GM23338 (cell line): ENCODE data around the gene POFUT2. TPM values are rescaled to one million over a fixed set of nuclear protein-coding genes. Genes with fewer than 3 reads are reported as not detected.
A peak's percentile ranks its signal among the peaks of the same experiment; 100 is the strongest.

Source experiments
- ATAC-seq: fragments of 200-7000 bp; cut with Tn5 transposase; 3 replicates; pipeline ENCODE4 v1.9.1; 2020
- DNase-seq: peaks from one replicate; pipeline ENCODE4 v3.0.0-alpha.2; 2015; ENCODE audit warnings: low spot score
- H2AFZ ChIP-seq: fragments of 200-600 bp; sonication (generic); 2 replicates; pipeline ENCODE4 v1.8.0; 2016; ENCODE audit warnings: antibody characterized with exemption, mild to moderate bottlenecking, moderate library complexity
- H3F3A ChIP-seq: fragments of 200-600 bp; sonication (generic); replicated peaks from 2 replicates; pipeline ENCODE4 v1.8.0; 2017; ENCODE audit warnings: antibody characterized with exemption, mixed run types, low read depth
- H3K27ac ChIP-seq: fragments of 200-600 bp; sonication (generic); 2 replicates; pipeline ENCODE4 v1.6.1; 2016; ENCODE audit warnings: low read depth
- H3K27me3 ChIP-seq: fragments of 200-600 bp; sonication (generic); 2 replicates; pipeline ENCODE4 v1.8.0; 2016; ENCODE audit warnings: mild to moderate bottlenecking, mixed run types, moderate library complexity; ENCODE audit not compliant: insufficient read depth
- H3K36me3 ChIP-seq: fragments of 200-600 bp; sonication (generic); 2 replicates; pipeline ENCODE4 v1.8.0; 2016; ENCODE audit warnings: mild to moderate bottlenecking; ENCODE audit not compliant: insufficient read depth
- H3K4me1 ChIP-seq: fragments of 200-600 bp; sonication (generic); 2 replicates; pipeline ENCODE4 v1.8.0; 2016; ENCODE audit warnings: mild to moderate bottlenecking, moderate library complexity; ENCODE audit not compliant: insufficient read depth
- H3K4me2 ChIP-seq: fragments of 200-600 bp; sonication (generic); 2 replicates; pipeline ENCODE4 v1.7.1; 2017; ENCODE audit warnings: mixed run types
- H3K4me3 ChIP-seq: fragments of 200-600 bp; sonication (generic); 2 replicates; pipeline ENCODE4 v1.6.1; 2016; ENCODE audit warnings: mixed run types
- H3K79me2 ChIP-seq: fragments of 200-600 bp; sonication (generic); replicated peaks from 2 replicates; pipeline ENCODE4 v1.8.0; 2017; ENCODE audit warnings: mild to moderate bottlenecking; ENCODE audit not compliant: insufficient read depth
- H3K9me2 ChIP-seq: fragments of 200-600 bp; sonication (generic); 2 replicates; pipeline ENCODE4 v1.8.0; 2017; ENCODE audit not compliant: insufficient read depth
- H4K20me1 ChIP-seq: fragments of 200-600 bp; sonication (generic); replicated peaks from 2 replicates; pipeline ENCODE4 v1.8.0; 2017; ENCODE audit warnings: mild to moderate bottlenecking; ENCODE audit not compliant: insufficient read depth
- H3K27ac Mint-ChIP-seq: 2 replicates; pipeline ENCODE4 v1.8.0; 2020; ENCODE audit warnings: inconsistent platforms, mild to moderate bottlenecking, moderate library complexity, mixed read lengths
- H3K27me3 Mint-ChIP-seq: 3 replicates; pipeline ENCODE4 v1.8.0; 2022; ENCODE audit warnings: low read depth, mild to moderate bottlenecking, moderate library complexity, mixed read lengths, inconsistent platforms; ENCODE audit not compliant: insufficient read depth, poor library complexity
- H3K36me3 Mint-ChIP-seq: 3 replicates; pipeline ENCODE4 v1.8.0; 2021; ENCODE audit warnings: low read depth, mild to moderate bottlenecking, inconsistent platforms, moderate library complexity, mixed read lengths
- H3K4me1 Mint-ChIP-seq: 3 replicates; pipeline ENCODE4 v1.8.0; 2020; ENCODE audit warnings: mild to moderate bottlenecking, inconsistent platforms, mixed read lengths
- H3K4me3 Mint-ChIP-seq: 3 replicates; pipeline ENCODE4 v1.8.0; 2021; ENCODE audit warnings: moderate library complexity, mild to moderate bottlenecking, inconsistent platforms, mixed read lengths
- H3K9me3 Mint-ChIP-seq: 3 replicates; pipeline ENCODE4 v1.8.0; 2020; ENCODE audit warnings: moderate library complexity, mild to moderate bottlenecking, inconsistent platforms, mixed read lengths
- CREB1 ChIP-seq: fragments of 250-450 bp; sonication (Bioruptor Pico); IDR thresholded peaks from 2 replicates; pipeline ENCODE4 v1.5.0; 2020; ENCODE audit warnings: low read depth, mild to moderate bottlenecking, moderate library complexity
- CTCF ChIP-seq, 2 experiments: fragments of 200-600 bp in 1 of 2; sonication (generic) in 1 of 2; conservative IDR thresholded peaks; 2 replicates each; pipeline versions ENCODE4 v1.5.1 to v1.6.1; 2016 to 2017; ENCODE audit warnings: antibody characterized with exemption in 2 of 2, low read depth in 2 of 2, mild to moderate bottlenecking in 2 of 2, moderate library complexity in 1 of 2
- ETS1 ChIP-seq: IDR thresholded peaks from 2 replicates; pipeline ENCODE4 v1.6.1; 2016; ENCODE audit warnings: antibody characterized with exemption
- EZH2 ChIP-seq: fragments of 200-600 bp; sonication (generic); IDR thresholded peaks from one replicate; pipeline ENCODE4 v1.8.0; 2017; ENCODE audit warnings: antibody characterized with exemption, mild to moderate bottlenecking, low read depth; ENCODE audit not compliant: unreplicated experiment
- EZH2phosphoT487 ChIP-seq: fragments of 200-600 bp; sonication (generic); IDR thresholded peaks from one replicate; pipeline ENCODE4 v1.8.1; 2018; ENCODE audit warnings: antibody characterized with exemption; ENCODE audit not compliant: unreplicated experiment
- NANOG ChIP-seq: IDR thresholded peaks from 2 replicates; pipeline ENCODE4 v1.6.1; 2016; ENCODE audit warnings: antibody characterized with exemption, borderline replicate concordance
- POLR2AphosphoS5 ChIP-seq: IDR thresholded peaks from 2 replicates; pipeline ENCODE4 v1.6.1; 2016; ENCODE audit warnings: antibody characterized with exemption, low read depth
- REST ChIP-seq: IDR thresholded peaks from one replicate; pipeline ENCODE4 v1.6.1; 2018; ENCODE audit warnings: antibody characterized with exemption; ENCODE audit not compliant: unreplicated experiment
- STAT1 ChIP-seq: IDR thresholded peaks from one replicate; pipeline ENCODE4 v1.6.1; 2016; ENCODE audit warnings: antibody characterized with exemption; ENCODE audit not compliant: unreplicated experiment
- ZNF114 ChIP-seq: fragments of 250-450 bp; sonication (Bioruptor Pico); IDR thresholded peaks from 2 replicates; pipeline ENCODE4 v1.5.0; 2020; ENCODE audit warnings: mild to moderate bottlenecking, moderate library complexity
- ZNF331 ChIP-seq: fragments of 250-450 bp; sonication (Bioruptor Pico); IDR thresholded peaks from 2 replicates; pipeline ENCODE4 v1.5.0; 2020; ENCODE audit warnings: low read depth, mild to moderate bottlenecking, moderate library complexity
- ZNF462 ChIP-seq: fragments of 250-450 bp; sonication (Bioruptor Pico); IDR thresholded peaks from 2 replicates; pipeline ENCODE4 v1.5.0; 2020; ENCODE audit warnings: mild to moderate bottlenecking, moderate library complexity
- polyA plus RNA-seq: library from polyadenylated mRNA; unstranded; fragments of >200 nt; fragmentation: Nextera tagmentation; extraction: Ambion mirVana; gene quantifications from 2 replicates; pipeline ENCODE4 v1.2.1, GENCODE V29; 2016
- total RNA-seq: library from RNA; depleted of rRNA; stranded (reverse); fragments of >200 nt; shearing (Covaris generic); gene quantifications from 2 replicates; pipeline ENCODE4 v1.2.3, GENCODE V29; 2014

POFUT2 gene
- total and polyA plus RNA-seq, 2 experiments from 2014 or later, result 12.1 to 34.5 TPM

GRCh38 chr21:45331531-45332147 is 43.9 kb upstream of the POFUT2 start:
- Histone ChIP-seq H3K79me2 (no peaks in the 10 kb centered on the region), H3K4me1 (no peaks in the 10 kb centered on the region; the same call in 1 of the 2 replicates), H3F3A (no peaks in the 10 kb centered on the region), H2AFZ (no peak overlapping the region), H3K27me3 (no peaks in the 10 kb centered on the region), H3K9me2 (no peaks in the 10 kb centered on the region), H4K20me1 (no peaks in the 10 kb centered on the region), H3K27ac (no peak overlapping the region), H3K4me2 (no peak overlapping the region), H3K36me3 (no peaks in the 10 kb centered on the region), H3K4me3 (no peak overlapping the region)
- Mint-ChIP-seq H3K4me1 (peaks cover 31% of the 10 kb centered on the region), H3K4me3 (no peak overlapping the region), H3K27ac (0 out of 2 replicates have a peak overlapping the region, but pooled peaks have one; percentile 73), H3K36me3 (no peaks in the 10 kb centered on the region), H3K27me3 (peaks cover 15% of the 10 kb centered on the region), H3K9me3 (no peaks in the 10 kb centered on the region; the same call in 2 of the 3 replicates)
- ATAC-seq (peak; percentile 4; the same call in 2 of the 3 replicates), DNase-seq (no peak)
- no peak for TF ChIP-seq CTCF (conservative IDR thresholded peaks at IDR 0.05; ENCODE audit: low read depth in 2 of 2)
- TF ChIP-seq EZH2phosphoT487, result no peak
- no peak for TF ChIP-seq ZNF114
- TF ChIP-seq NANOG, result no peak
- no peak for TF ChIP-seq CREB1
- no peak for TF ChIP-seq REST
- TF ChIP-seq ZNF462, result no peak
- no peak for TF ChIP-seq STAT1
- TF ChIP-seq ZNF331 (CRISPR knock-in tag), result no peak
- no peak for TF ChIP-seq ETS1
- no peak for TF ChIP-seq EZH2
- TF ChIP-seq POLR2AphosphoS5, result no peak
